CD4-positive, alpha-beta memory T cell (primary cell): Measurements from ENCODE around the gene HES1. TPM values are rescaled to one million over a fixed set of nuclear protein-coding genes. Genes with fewer than 3 reads are reported as not detected.
A peak's percentile ranks its signal among the peaks of the same experiment; 100 is the strongest.

ENCODE experiments used
- CTCF ChIA-PET: fragments of 350-600 bp; sonication (Branson Sonifier 250); formaldehyde crosslinking; loops from one replicate; lab custom pipeline; 2021; ENCODE audit warnings: inconsistent platforms; ENCODE audit not compliant: partially characterized antibody; lab: Charles Lee
- POLR2A ChIA-PET: fragments of 350-600 bp; sonication (Branson Sonifier 250); formaldehyde crosslinking; loops from one replicate; lab custom pipeline; 2021; ENCODE audit not compliant: partially characterized antibody; lab: Charles Lee
- DNase-seq, 5 donors: peaks; one replicate each; pipeline versions ENCODE4 v3.0.0 to v3.0.0-alpha.2; 2020 to 2022; ENCODE audit warnings: mixed read lengths in 1 of 5
- H3K27ac ChIP-seq: one replicate; pipeline ENCODE4 v1.7.0; 2013; ENCODE audit warnings: low read depth, low read length
- H3K27me3 ChIP-seq: 2 replicates; pipeline ENCODE4 v1.7.0; 2013; ENCODE audit warnings: mild to moderate bottlenecking, low read length, moderate library complexity; ENCODE audit not compliant: insufficient read depth
- H3K36me3 ChIP-seq: 2 replicates; pipeline ENCODE4 v1.7.0; 2013; ENCODE audit warnings: mild to moderate bottlenecking, low read length, moderate library complexity; ENCODE audit not compliant: insufficient read depth
- H3K4me1 ChIP-seq: 2 replicates; pipeline ENCODE4 v1.7.0; 2013; ENCODE audit warnings: mild to moderate bottlenecking, low read length, moderate library complexity; ENCODE audit not compliant: insufficient read depth
- H3K4me3 ChIP-seq, 2 donors: one replicate each; pipeline ENCODE4 v1.7.0; 2013; ENCODE audit warnings: low read length in 2 of 2, mild to moderate bottlenecking in 1 of 2
- H3K9me3 ChIP-seq, 2 donors: one replicate each; pipeline ENCODE4 v1.7.0; 2013; ENCODE audit warnings: low read length in 2 of 2, control low read depth in 1 of 2; ENCODE audit not compliant: control insufficient read depth in 1 of 2
- H3K27ac Mint-ChIP-seq, 7 donors: one replicate each; pipeline ENCODE4 v1.8.0; 2020 to 2021; ENCODE audit warnings: mixed read lengths in 7 of 7, mild to moderate bottlenecking in 6 of 7, inconsistent platforms in 3 of 7, moderate library complexity in 3 of 7
- H3K27me3 Mint-ChIP-seq, 2 donors: one replicate each; pipeline ENCODE4 v1.8.0; 2020 to 2021; ENCODE audit warnings: mixed read lengths in 2 of 2
- H3K36me3 Mint-ChIP-seq, 2 donors: one replicate each; pipeline ENCODE4 v1.8.0; 2020 to 2021; ENCODE audit warnings: mixed read lengths in 2 of 2, inconsistent platforms in 1 of 2, mild to moderate bottlenecking in 1 of 2
- H3K4me1 Mint-ChIP-seq, 4 donors: one replicate each; pipeline ENCODE4 v1.8.0; 2020 to 2021; ENCODE audit warnings: mixed read lengths in 4 of 4, mild to moderate bottlenecking in 1 of 4
- H3K4me3 Mint-ChIP-seq, 8 donors: one replicate each; pipeline ENCODE4 v1.8.0; 2020 to 2021; ENCODE audit warnings: mixed read lengths in 8 of 8, mild to moderate bottlenecking in 7 of 8, moderate library complexity in 6 of 8, inconsistent platforms in 3 of 8
- H3K9me3 Mint-ChIP-seq, 8 donors: one replicate each; pipeline ENCODE4 v1.8.0; 2020 to 2021; ENCODE audit warnings: mixed read lengths in 8 of 8, mild to moderate bottlenecking in 5 of 8, inconsistent platforms in 3 of 8, moderate library complexity in 1 of 8
- intact Hi-C: fragments of 100-400 bp; cut with micrococcal nuclease; formaldehyde crosslinking; loops from one replicate; pipeline ENCODE4 v1.15.1; 2023
- polyA plus RNA-seq, 2 donors: library from polyadenylated mRNA; unstranded; fragments of 300-500 nt; fragmentation: Illumina TruSeq; gene quantifications; one replicate each; pipeline ENCODE4 v1.2.3, GENCODE V29; 2021
- total RNA-seq, 2 experiments: library from RNA; stranded (reverse); gene quantifications; one replicate each; pipeline ENCODE4 v1.2.3, GENCODE V29; 2021

HES1 gene
- total and polyA plus RNA-seq, 4 experiments from 2014 or later: 0.11 to 0.50 TPM; not detected in 2

DNA sequence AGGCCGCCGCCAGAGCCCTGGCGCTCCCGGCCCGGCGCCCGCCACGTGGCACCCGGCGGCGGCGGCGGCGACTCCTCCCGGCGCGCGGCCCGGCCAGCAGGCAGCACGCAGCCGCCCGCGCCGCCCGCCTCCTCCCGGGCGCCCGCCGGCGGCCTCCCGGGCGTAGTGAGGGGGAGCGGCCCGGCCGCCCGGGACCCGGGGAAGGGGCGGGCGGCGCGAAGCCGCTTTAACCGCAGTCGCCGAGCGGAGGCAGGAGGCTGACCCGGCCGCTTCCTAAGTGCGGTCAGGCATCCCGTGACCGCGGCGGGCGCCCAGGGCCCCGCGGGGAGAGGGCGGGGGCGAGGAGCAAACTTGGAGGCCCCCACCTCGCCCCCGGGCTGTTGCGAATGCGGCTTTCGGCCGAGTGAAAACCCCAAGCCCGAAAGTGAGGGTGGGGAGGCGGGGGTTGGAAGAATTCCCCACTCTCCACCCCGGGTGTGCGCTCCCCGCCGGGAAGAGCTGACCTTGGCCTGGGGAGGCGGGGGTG, 1.7 kb upstream of the HES1 start:
- POLR2A ChIA-PET: no interaction called here

GRCh38 chr3:194134757-194135515, 1.0 kb upstream of the HES1 start:
- H3K4me1 Mint-ChIP-seq: peaks cover 28 to 68% (median 42%) of the 10 kb centered on the region in 4 donors
- CTCF ChIA-PET: interaction anchor here (0.6 to 0.7 kb wide), 2 partner anchors 118 to 167 kb away, joined by 3 to 5 read pairs; no protein-coding TSS in a partner anchor

More for the DNA sequence above, 1.7 kb upstream of the HES1 start:
- H3K27me3 Mint-ChIP-seq: peaks cover 46 to 56% of the 10 kb centered on the region in 2 donors
- H3K4me1 Mint-ChIP-seq: peaks cover 26 to 65% (median 42%) of the 10 kb centered on the region in 4 donors
- no peak overlapping the region for H3K27ac Mint-ChIP-seq
- Histone ChIP-seq H3K36me3 (no peaks in the 10 kb centered on the region), H3K4me3 (peak overlapping the region in 1 of 2 donors; percentile 54), H3K27ac (no peak overlapping the region), H3K9me3 (no peaks in the 10 kb centered on the region), H3K27me3 (peaks cover 24% of the 10 kb centered on the region), H3K4me1 (peaks cover 45% of the 10 kb centered on the region)
- H3K4me3 Mint-ChIP-seq: peak overlapping the region in 3 of 8 donors; percentile 20 to 66 (median 32)
- DNase-seq: peak in 4 of 5 donors; percentile 22 to 55 (median 37)
- intact Hi-C loops: loop anchor here (2.0 to 10.0 kb wide), 2 partner anchors 31 to 351 kb away; partner anchors contain the start of gene ATP13A3
- CTCF ChIA-PET: interaction anchor here (0.6 kb wide), 1 partner anchor 168 kb away, joined by 3 read pairs; no protein-coding TSS in a partner anchor
- no peaks in the 10 kb centered on the region for H3K9me3 Mint-ChIP-seq
- H3K36me3 Mint-ChIP-seq: peaks cover 0 to 5% of the 10 kb centered on the region in 2 donors

DNA sequence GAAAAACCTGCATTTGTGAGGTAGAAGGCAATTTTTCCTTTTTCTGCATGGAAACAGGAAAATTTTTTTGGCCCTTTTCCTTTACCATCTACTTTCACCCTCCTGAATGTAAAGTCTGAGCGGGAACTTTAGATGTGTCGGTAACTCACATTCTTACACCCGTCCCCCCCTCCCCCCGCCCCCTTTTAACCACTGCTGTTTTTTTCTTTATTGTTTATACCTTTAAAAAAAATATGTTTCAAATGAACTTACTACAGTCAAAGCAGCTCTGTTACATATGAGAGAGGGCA, 487 bp upstream of the HES1 start:
- Mint-ChIP-seq H3K27me3 (peaks cover 43 to 55% of the 10 kb centered on the region in 2 donors), H3K36me3 (peaks cover 0 to 5% of the 10 kb centered on the region in 2 donors), H3K4me3 (peak overlapping the region; percentile 52 to 97 (median 84)), H3K4me1 (peaks cover 28 to 73% (median 42%) of the 10 kb centered on the region in 4 donors), H3K27ac (peak overlapping the region in 4 of 7 donors; percentile 47 to 96 (median 82)), H3K9me3 (no peaks in the 10 kb centered on the region)
- POLR2A ChIA-PET: interaction anchor here (0.8 kb wide), 1 partner anchor 32 kb away, joined by 3 read pairs; no protein-coding TSS in a partner anchor
- Histone ChIP-seq H3K27ac (no peak overlapping the region), H3K4me3 (peak overlapping the region; percentile 11 to 57), H3K4me1 (peaks cover 47% of the 10 kb centered on the region), H3K27me3 (peaks cover 24% of the 10 kb centered on the region), H3K36me3 (no peaks in the 10 kb centered on the region), H3K9me3 (no peaks in the 10 kb centered on the region)
- CTCF ChIA-PET: interaction anchor here (0.7 kb wide), 1 partner anchor 118 kb away, joined by 5 read pairs; no protein-coding TSS in a partner anchor
- intact Hi-C loops: loop anchor here (2.0 to 10.0 kb wide), 3 partner anchors 33 to 349 kb away; partner anchors contain the start of gene ATP13A3
- no peak for DNase-seq

More at GRCh38 chr3:194134757-194135515, 1.0 kb upstream of the HES1 start:
- Mint-ChIP-seq H3K4me3 (peak overlapping the region; percentile 78 to 97 (median 86)), H3K9me3 (no peaks in the 10 kb centered on the region), H3K36me3 (peaks cover 0 to 5% of the 10 kb centered on the region in 2 donors), H3K27me3 (peaks cover 45 to 58% of the 10 kb centered on the region in 2 donors), H3K27ac (peak overlapping the region in 6 of 7 donors; percentile 66 to 96 (median 92))
- Histone ChIP-seq H3K9me3 (no peaks in the 10 kb centered on the region), H3K4me1 (peaks cover 45% of the 10 kb centered on the region), H3K27me3 (peaks cover 24% of the 10 kb centered on the region), H3K27ac (no peak overlapping the region), H3K36me3 (no peaks in the 10 kb centered on the region), H3K4me3 (peak overlapping the region; percentile 54 to 57)
- intact Hi-C loops: loop anchor here (2.0 to 10.0 kb wide), 3 partner anchors 32 to 350 kb away; partner anchors contain the start of gene ATP13A3
- POLR2A ChIA-PET: interaction anchor here (0.8 kb wide), 1 partner anchor 33 kb away, joined by 3 read pairs; no protein-coding TSS in a partner anchor
- peak; percentile 78 to 84 (median 81) for DNase-seq

DNA sequence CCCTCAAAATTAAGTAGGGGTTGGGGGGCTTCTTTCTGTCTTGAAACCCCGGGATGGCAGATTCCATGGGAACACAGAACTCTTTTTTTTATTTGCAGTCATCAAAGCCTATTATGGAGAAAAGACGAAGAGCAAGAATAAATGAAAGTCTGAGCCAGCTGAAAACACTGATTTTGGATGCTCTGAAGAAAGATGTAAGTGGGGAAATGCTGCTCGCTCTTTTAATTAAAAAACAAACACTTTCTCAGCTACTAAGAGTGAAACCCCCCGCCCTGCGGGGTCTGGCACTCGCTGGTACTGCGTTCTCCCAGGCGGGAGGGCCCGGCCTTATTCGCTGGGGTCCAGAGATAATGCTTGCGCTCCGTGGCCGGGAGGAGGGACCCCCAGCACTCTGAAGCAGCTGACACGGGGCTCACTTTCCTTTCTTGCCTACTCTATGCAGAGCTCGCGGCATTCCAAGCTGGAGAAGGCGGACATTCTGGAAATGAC, 615 bp downstream of the HES1 start:
- Histone ChIP-seq H3K4me3 (peak overlapping the region; percentile 42 to 51), H3K27me3 (peaks cover 24% of the 10 kb centered on the region), H3K9me3 (no peaks in the 10 kb centered on the region), H3K27ac (no peak overlapping the region), H3K36me3 (no peaks in the 10 kb centered on the region), H3K4me1 (peaks cover 43% of the 10 kb centered on the region)
- intact Hi-C loops: loop anchor here (2.0 to 10.0 kb wide), 3 partner anchors 64 to 472 kb away; partner anchors contain the start of gene ATP13A3
- Mint-ChIP-seq H3K9me3 (no peaks in the 10 kb centered on the region), H3K27me3 (peaks cover 33 to 44% of the 10 kb centered on the region in 2 donors), H3K4me1 (peaks cover 22 to 64% (median 35%) of the 10 kb centered on the region in 4 donors), H3K36me3 (peaks cover 0 to 5% of the 10 kb centered on the region in 2 donors), H3K27ac (peak overlapping the region in 5 of 7 donors; percentile 55 to 96 (median 80)), H3K4me3 (peak overlapping the region; percentile 78 to 92 (median 85))
- DNase-seq: peak in 2 of 5 donors; percentile 3 to 16
- CTCF ChIA-PET: interaction anchor here (0.6 to 1.5 kb wide), 5 partner anchors 177 to 471 kb away, joined by 3 to 6 read pairs (median 3); no protein-coding TSS in a partner anchor
- POLR2A ChIA-PET: no interaction called here

DNA sequence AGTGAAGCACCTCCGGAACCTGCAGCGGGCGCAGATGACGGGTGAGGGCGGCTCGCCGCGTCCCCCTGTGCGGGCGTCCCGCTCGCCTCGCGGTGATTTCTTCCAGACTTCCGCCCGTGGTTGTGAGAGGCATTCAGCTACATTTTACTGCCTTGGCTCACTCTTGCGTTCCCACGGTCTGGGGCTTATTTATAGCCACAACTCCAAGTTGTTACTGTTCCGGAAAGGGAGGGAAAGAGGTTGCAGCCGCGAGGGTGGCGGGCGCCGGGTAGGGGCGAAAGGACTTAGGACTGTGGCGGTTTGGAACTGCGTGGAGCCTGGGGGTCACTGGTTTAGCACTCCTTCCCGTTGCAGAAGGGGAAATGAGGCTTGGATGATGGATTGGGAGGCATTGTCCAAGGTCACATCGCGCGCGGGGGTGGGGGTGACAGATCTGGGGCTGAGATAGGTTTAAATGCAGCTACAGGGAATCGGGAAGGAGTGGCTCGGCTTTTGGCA, 1.1 kb downstream of the HES1 start:
- H3K4me3 ChIP-seq: peak overlapping the region; percentile 42 to 51
- peak in 4 of 5 donors; percentile 21 to 48 (median 32) for DNase-seq
- H3K36me3 ChIP-seq: no peaks in the 10 kb centered on the region
- POLR2A ChIA-PET: interaction anchor here (0.6 kb wide), 1 partner anchor 30 kb away, joined by 4 read pairs; no protein-coding TSS in a partner anchor
- intact Hi-C loops: loop anchor here (2.0 to 10.0 kb wide), 3 partner anchors 65 to 472 kb away; partner anchors contain the start of gene ATP13A3
- Mint-ChIP-seq H3K4me1 (peaks cover 24 to 66% (median 37%) of the 10 kb centered on the region in 4 donors), H3K27me3 (peaks cover 35 to 43% of the 10 kb centered on the region in 2 donors), H3K9me3 (no peaks in the 10 kb centered on the region), H3K4me3 (peak overlapping the region; percentile 78 to 92 (median 85)), H3K27ac (peak overlapping the region in 5 of 7 donors; percentile 48 to 96 (median 78)), H3K36me3 (peaks cover 0 to 5% of the 10 kb centered on the region in 2 donors)
- peaks cover 24% of the 10 kb centered on the region for H3K27me3 ChIP-seq
- no peaks in the 10 kb centered on the region for H3K9me3 ChIP-seq
- H3K27ac ChIP-seq: no peak overlapping the region
- CTCF ChIA-PET: interaction anchor here (0.6 to 1.5 kb wide), 5 partner anchors 177 to 471 kb away, joined by 3 to 6 read pairs (median 3); no protein-coding TSS in a partner anchor
- H3K4me1 ChIP-seq: peaks cover 48% of the 10 kb centered on the region
